ENCODE results near the gene GLI1.

The GLI1 gene

GRCh38 chr12:57461917-57462250 is 2.3 kb downstream of the GLI1 start:
- DNase-seq: no peak

- DNase-seq: peak; percentile 88
Measured at GRCh38 chr12:57462251-57462911, 2.8 kb downstream of the GLI1 start.

GRCh38 chr12:57462912-57463253 is 3.3 kb downstream of the GLI1 start:
- no peak for DNase-seq

GRCh38 chr12:57464569-57464968 is 5.0 kb downstream of the GLI1 start:
- no peak for DNase-seq

GRCh38 chr12:57465030-57465746 is 5.6 kb downstream of the GLI1 start:
- DNase-seq: no peak

- DNase-seq: no peak
Measured at GRCh38 chr12:57465747-57466505, 6.3 kb downstream of the GLI1 start.

GRCh38 chr12:57467212-57467874 is 7.8 kb downstream of the GLI1 start:
- no peak for DNase-seq

GRCh38 chr12:57467915-57468314 is 8.3 kb downstream of the GLI1 start:
- no peak for DNase-seq

- DNase-seq: no peak
Measured at GRCh38 chr12:57469296-57470164, 9.9 kb downstream of the GLI1 start.

- no peak for DNase-seq
Measured at GRCh38 chr12:57470286-57470969, 10.8 kb downstream of the GLI1 start.

GRCh38 chr12:57470970-57471656 is 11.5 kb downstream of the GLI1 start:
- no peak for DNase-seq

- DNase-seq: peak; percentile 26
Measured at GRCh38 chr12:57471661-57472060, 12.1 kb downstream of the GLI1 start.

GRCh38 chr12:57472391-57472790 is 12.8 kb downstream of the GLI1 start:
- DNase-seq: no peak

- DNase-seq: no peak
Measured at GRCh38 chr12:57473392-57473791, 13.8 kb downstream of the GLI1 start.

GRCh38 chr12:57473886-57474285 is 14.3 kb downstream of the GLI1 start:
- no peak for DNase-seq

GRCh38 chr12:57474430-57474829 is 14.8 kb downstream of the GLI1 start:
- no peak for DNase-seq

GRCh38 chr12:57474862-57475261 is 15.3 kb downstream of the GLI1 start:
- DNase-seq: no peak

- DNase-seq: no peak
Measured at GRCh38 chr12:57475271-57476161, 15.9 kb downstream of the GLI1 start.

- peak; percentile 77 for DNase-seq
Measured at GRCh38 chr12:57476162-57476992, 16.8 kb downstream of the GLI1 start.

Measured in activated T-cell treated with anti-CD3 and anti-CD28 coated beads, Interleukin-2, amount 50 U/mL, for 1 hour (primary cell).